Islet of Langerhans (tissue), 1 donor: ENCODE measurements around the gene KANK2.
"Not testable (repeated sequence)": the region's sequence is repeated elsewhere in the genome, so short reads cannot be mapped to it uniquely, and the experiment has no call there.

Experiments
- FAIRE-seq: peaks from one replicate; lab custom pipeline; 2011; peaks lifted over from hg19 to GRCh38; lab: Jason Lieb, UNC

KANK2 gene

DNA sequence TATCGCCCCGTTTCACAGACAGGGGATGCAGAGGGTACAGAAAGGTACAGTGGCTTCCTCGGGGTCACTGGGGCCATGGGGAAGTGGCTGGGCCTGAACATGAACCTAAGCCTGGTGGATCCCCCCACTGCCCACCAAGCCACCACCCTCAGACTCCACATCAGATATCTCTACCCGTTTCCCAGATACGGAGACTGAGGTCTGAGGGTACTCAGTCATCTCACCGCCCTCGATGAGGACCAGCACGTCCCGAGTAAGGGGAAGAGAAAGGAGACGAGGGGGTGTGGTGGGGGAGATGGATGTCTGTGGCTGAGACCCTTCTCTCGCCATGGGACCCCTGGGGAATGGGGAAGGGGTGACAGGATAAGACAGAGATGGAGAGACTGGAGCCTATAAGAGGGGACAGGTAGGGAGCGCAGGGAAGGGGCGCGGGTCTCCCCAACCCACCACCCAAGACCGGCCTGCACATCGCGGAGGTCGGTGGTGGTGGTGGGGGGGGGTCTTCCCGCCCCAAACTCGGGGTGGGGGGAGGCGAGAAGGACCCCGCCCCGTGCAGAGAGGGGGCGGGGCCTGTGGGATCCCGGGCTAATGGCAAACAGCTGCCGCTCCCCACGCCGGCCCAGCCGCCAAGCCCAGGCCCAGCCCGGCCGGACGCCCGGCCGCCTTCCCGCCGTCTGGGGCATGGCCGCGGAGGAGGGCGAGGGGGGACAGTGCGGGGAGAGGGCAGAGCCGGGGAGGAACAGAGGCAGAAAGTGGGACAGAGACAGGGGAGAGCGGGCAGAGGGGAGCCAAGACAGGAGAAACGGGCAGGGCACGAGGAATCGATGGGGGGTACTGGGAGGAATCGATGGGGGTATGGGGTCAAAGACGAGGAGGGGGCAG lies 698 bp downstream of the KANK2 start:
- FAIRE-seq, result no peak

- no peak for FAIRE-seq
Measured at GRCh38 chr19:11195681-11196080, 1.7 kb downstream of the KANK2 start.

DNA sequence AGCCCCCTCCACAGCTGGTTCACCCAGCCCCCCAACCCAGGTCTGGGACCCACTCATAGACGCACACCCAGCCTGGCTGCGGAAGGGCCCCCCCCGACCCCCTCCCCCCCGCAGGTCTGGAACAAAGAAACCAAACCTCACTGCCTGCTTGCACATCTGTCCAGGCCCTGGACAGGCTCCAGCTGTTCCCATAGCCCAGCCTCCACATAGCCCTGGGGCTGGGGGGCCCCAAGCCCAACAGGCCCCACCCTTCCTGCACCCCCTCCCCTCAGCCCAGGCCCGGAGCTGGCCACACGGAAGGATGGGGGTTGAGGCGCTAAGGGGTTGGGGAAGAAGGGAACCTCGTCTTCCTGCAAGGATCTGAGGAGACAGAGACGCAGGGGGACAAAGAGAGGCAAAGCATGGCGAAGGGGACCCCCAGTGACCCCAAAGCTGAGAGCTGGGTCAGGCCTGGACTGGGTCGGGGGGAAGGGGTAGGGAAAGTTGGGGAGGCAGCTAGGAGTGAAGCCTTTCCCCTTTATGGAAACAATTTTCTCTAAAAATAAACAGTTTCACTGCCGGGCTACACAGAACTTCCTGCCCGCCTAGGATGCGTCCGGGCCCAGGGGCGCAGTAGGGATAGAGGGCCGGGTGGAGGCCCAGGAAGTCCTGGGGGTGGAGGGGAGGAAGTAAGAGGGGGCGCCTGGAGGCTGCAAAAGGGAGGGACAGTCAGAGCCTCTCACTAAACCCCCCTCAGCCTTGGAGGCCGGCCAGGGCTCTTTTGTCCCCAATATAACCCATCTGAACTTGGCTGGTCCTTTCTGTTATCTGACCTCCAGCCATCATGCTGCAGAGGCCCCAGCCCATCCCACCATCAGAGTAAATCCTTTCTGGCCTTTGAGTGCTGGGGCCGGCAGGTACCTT lies 2.4 kb downstream of the KANK2 start:
- no peak for FAIRE-seq

- no peak for FAIRE-seq
Measured at GRCh38 chr19:11194173-11194572, 3.2 kb downstream of the KANK2 start.

DNA sequence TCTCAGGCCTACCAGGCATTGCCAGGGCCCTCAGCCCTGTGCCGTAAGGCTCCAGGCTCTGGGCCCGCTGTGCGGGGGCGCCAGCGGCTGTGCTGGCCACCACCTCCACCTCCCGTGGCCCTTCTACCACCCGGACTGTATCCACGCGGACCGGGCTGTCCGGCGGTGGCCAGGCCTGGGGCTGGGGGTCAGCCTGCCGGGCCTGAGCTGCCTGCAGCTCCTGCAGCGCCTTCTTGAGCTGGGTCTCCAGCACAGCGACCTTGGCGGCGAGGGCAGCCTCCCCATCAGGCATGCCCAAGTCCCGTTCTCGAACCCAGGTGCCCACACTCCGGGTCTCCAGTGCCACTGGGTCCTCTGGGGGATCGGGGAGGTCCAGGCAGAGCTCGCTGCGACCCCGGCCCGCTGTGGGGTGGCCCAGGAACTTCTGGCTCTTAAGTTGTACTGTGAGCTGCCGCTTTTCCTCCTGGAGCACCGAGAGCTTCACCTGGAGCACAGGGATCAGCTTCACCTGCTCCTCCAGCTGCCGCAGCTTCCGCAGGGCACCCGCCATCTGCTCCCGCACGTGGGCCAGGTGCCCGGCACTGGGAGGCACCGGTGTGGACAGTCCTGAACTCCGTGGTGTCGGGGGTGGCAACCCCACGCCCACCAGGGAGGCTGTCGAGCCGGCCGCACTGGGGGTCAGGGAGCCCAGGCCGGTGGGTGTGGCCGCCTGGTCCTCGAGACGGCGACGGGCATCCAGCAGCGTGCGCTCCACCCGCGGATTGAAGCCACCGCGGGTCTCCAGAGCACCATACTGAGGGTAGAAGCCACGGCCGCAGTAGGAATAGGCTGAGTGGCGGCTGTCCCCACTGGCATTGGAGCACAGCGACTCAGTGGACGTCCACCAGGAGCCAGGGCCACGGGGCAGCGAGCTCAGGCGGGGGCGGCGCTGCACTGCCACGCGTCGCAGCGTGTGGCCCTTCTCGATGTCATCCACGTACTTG lies 4.1 kb downstream of the KANK2 start:
- no peak for FAIRE-seq

GRCh38 chr19:11191934-11192333 lies 5.4 kb downstream of the KANK2 start:
- no peak for FAIRE-seq

DNA sequence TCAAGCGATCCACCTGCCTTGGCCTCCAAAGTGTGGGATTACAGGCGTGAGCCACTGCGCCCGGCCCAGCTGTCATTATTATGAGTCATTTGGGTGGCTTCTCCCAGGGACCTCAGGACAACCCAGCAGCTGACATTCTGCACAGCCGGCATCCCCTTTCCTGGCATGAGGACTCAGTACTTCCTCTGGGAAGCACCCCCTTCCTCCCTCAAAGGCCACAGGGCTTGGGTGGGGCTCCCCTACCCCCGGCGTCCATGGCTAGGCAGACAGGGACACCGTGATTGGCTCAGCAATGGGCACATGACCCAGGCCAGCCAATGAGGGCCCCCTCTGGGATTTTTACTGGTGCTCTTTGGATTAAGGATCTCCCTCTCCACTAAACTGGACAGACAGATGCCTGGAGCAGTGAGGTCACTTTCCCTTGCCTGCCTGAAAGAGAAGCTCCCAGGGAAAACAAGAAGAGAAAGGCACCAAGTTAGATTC lies 6.0 kb downstream of the KANK2 start:
- FAIRE-seq, result no peak

GRCh38 chr19:11190501-11190900 lies 6.8 kb downstream of the KANK2 start:
- FAIRE-seq, result no peak

GRCh38 chr19:11187441-11187840 lies 9.9 kb downstream of the KANK2 start:
- no peak for FAIRE-seq

- FAIRE-seq, result no peak
Measured at GRCh38 chr19:11182994-11183393, 14.4 kb downstream of the KANK2 start.

DNA sequence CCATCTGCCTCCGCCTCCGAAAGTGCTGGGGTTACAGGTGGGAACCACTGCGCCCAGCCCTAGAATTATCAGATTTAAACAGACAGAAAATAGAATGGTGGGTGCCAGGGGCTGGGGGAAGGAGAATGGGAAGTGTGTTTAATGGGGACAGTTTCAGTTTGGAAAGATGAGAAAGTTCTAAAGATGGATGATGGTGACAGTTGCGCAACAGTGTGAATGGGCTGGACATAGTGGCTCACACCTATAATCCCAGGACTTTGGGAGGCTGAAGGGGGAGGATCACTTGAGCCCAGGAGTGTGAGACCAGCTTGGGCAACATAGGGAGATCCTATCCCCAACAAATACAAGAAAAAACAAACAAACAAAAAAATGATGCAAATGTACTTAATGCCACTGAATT lies 15.9 kb downstream of the KANK2 start:
- no peak for FAIRE-seq

DNA sequence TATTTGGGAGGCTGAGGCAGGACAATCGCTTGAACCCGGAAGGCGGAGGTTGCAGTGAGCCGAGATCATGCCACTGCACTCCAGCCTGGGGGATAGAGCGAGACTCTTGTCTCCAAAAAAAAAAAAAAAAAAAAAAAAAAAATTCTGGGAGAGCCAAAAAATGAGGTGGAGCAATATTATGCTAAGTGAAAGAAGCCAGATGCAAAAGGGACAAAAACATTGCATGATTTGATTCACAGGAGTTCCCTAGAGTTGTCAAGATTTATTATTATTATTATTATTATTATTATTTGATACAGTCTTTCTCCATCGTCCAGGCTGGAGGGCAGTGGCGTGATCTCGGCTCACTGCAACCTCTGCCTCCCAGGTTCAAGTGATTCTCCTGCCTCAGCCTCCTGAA lies 16.4 kb downstream of the KANK2 start:
- not testable (repeated sequence) for FAIRE-seq

- no peak for FAIRE-seq
Measured at GRCh38 chr19:11180346-11180745, 17.0 kb downstream of the KANK2 start.

- no peak for FAIRE-seq
Measured at GRCh38 chr19:11179716-11180297, 17.5 kb downstream of the KANK2 start.

DNA sequence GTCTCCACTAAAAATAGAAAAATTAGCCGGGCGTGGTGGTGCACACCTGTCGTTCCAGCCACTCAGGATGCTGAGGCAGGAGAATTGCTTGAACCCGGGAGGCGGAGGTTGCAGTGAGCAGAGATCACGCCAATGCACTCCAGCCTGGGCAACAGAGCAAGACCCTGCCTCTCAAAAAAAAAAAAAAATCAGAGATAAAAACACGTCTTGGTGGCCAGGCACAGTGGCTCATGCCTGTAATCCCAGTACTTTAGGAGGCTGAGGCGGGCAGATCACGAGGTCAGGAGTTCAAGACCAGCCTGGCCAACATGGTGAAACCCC lies 18.2 kb downstream of the KANK2 start:
- not testable (repeated sequence) for FAIRE-seq

GRCh38 chr19:11177592-11177991 lies 19.8 kb downstream of the KANK2 start:
- no peak for FAIRE-seq

DNA sequence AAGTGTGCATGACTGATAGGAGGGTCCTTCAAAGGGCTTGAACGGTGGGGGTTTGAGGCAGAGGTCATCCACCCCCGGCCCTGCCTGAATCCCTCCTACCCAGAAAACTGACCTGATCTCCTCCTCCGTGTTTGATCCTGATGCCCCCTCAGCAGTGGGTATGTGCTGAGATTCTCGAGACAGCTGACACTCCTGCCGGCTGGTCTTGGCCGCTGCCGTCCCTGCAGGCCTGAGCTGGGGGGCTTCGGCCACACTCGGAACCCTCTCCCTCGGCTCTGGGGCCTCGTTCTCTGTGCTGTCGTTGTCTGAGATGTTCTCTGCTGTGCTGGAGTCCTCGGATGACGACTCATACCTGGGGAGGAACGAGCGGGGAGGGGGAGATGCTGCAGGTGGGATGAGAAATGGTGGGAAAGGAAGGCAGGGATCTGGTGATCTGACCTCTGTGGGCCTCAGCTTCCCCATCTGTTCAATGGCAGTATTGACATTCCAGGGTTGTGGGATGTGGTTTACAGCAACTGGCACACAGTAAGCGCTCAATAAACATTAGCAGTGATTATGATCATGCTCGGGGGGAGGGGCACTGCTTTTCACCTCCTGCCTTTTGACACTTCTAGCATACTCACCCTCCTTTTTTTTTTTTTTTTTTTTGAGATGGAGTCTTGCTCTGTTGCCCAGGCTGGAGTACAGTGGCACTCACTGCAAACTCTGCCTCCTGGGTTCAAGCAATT lies 20.7 kb downstream of the KANK2 start:
- FAIRE-seq, result no peak

GRCh38 chr19:11175920-11176319 lies 21.4 kb downstream of the KANK2 start:
- no peak for FAIRE-seq

DNA sequence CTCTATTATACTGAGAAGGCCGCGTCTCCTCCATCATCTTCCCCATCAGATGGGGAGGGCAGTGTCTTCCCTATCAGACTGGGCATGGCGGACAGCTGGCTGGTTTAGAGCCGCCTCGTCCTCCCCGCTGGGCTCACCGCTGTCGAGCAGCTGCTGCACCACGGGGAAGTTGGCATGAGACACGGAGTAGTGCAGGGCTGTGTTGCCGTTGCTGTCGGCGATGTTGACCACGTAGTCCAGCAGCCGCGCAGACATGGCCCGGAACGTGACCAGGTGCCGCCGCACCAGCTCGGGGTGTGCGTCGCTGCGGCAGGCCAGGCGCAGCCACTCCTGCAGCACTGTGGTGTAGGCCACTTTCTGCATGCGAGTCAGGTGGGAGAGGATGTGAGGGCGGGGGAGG lies 23.0 kb downstream of the KANK2 start:
- FAIRE-seq, result no peak

DNA sequence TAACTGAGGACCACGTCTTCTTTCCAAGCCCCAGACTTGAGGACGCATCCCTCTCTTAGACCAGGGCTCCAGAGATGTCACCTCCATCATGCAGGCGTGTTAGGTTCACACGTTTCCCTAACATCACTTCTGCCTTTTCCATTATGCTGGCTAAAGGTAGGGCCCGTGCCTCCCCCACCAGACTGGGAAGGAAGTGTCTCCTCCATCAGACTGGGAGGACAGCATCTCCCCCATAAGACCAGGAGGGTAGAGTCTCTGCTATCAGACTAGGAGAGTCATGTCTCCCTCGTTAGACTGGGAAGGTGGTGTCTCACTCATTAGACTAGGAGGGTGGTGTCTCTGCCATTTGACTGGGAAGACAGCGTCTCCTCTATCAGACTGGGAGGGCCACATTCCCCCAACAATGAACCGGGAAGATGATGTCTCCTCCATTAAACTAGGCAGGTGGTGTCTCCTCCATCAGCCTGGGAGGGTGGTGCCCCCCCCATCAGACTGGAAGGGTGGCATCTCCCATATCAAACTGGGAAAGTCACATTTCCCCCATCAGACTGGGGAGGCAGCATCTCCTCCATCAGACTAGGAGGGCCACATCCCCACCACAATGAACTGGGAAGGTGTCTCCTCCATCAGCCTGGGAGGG lies 23.7 kb downstream of the KANK2 start:
- FAIRE-seq, result no peak
